ENCODE data around the gene FAM216B. TPM values are rescaled to one million over a fixed set of nuclear protein-coding genes. Genes with fewer than 3 reads are reported as not detected.

Gene FAM216B
- total RNA-seq, 1 experiment from 2014 or later: not detected

- Histone ChIP-seq H3K36me3 (ENCODE audit: control insufficient read depth, insufficient read depth, low read length) (no peaks in the 10 kb centered on the region), H3K9me3 (no peaks in the 10 kb centered on the region), H3K4me3 (ENCODE audit: low read depth, low read length) (no peak overlapping the region), H3K27me3 (replicated peaks; ENCODE audit: control insufficient read depth, insufficient read depth, low read length) (no peaks in the 10 kb centered on the region), H3K4me1 (no peaks in the 10 kb centered on the region)
- BruUV-seq (replicated peaks): no TSS peak
- no peak for DNase-seq
- no peak for TF ChIP-seq CTCF (IDR thresholded peaks at IDR 0.05; ENCODE audit: insufficient read depth in 1 of 2, low read depth in 1 of 2, low read length in 1 of 2, severe bottlenecking in 1 of 2, unreplicated experiment in 1 of 2)
- Mint-ChIP-seq H3K9me3 (ENCODE audit: unreplicated experiment) (no peaks in the 10 kb centered on the region), H3K4me3 (ENCODE audit: unreplicated experiment) (no peak overlapping the region), H3K36me3 (ENCODE audit: insufficient read depth, unreplicated experiment) (no peaks in the 10 kb centered on the region), H3K27ac (ENCODE audit: unreplicated experiment) (no peak overlapping the region), H3K4me1 (ENCODE audit: low read depth, unreplicated experiment) (no peaks in the 10 kb centered on the region), H3K27me3 (ENCODE audit: insufficient read depth, unreplicated experiment) (peaks cover 19% of the 10 kb centered on the region)
- CTCF ChIA-PET: no interaction called here
- POLR2A ChIA-PET: no interaction called here
- intact Hi-C loops (cut with micrococcal nuclease; ENCODE audit: unreplicated experiment): no loop called here
These were observed 18.8 kb downstream of the FAM216B start for GRCh38 chr13:42800109-42800643.

- no peak overlapping the region for H3K4me3 Mint-ChIP-seq (ENCODE audit: unreplicated experiment)
- intact Hi-C loops (cut with micrococcal nuclease; ENCODE audit: unreplicated experiment): no loop called here
These were observed 22.3 kb downstream of the FAM216B start for GRCh38 chr13:42803563-42804204.

GRCh38 chr13:42804244-42804874, 23.0 kb downstream of the FAM216B start:
- H3K4me3 ChIP-seq (ENCODE audit: low read depth, low read length): no peak overlapping the region
- no peaks in the 10 kb centered on the region for H3K27me3 ChIP-seq (replicated peaks; ENCODE audit: control insufficient read depth, insufficient read depth, low read length)
- Mint-ChIP-seq H3K36me3 (ENCODE audit: insufficient read depth, unreplicated experiment) (no peaks in the 10 kb centered on the region), H3K4me3 (ENCODE audit: unreplicated experiment) (no peak overlapping the region), H3K27ac (ENCODE audit: unreplicated experiment) (no peak overlapping the region), H3K9me3 (ENCODE audit: unreplicated experiment) (no peaks in the 10 kb centered on the region), H3K27me3 (ENCODE audit: insufficient read depth, unreplicated experiment) (peaks cover 3% of the 10 kb centered on the region), H3K4me1 (ENCODE audit: low read depth, unreplicated experiment) (no peaks in the 10 kb centered on the region)
- H3K9me3 ChIP-seq: no peaks in the 10 kb centered on the region
- POLR2A ChIA-PET: no interaction called here
- no peaks in the 10 kb centered on the region for H3K36me3 ChIP-seq (ENCODE audit: control insufficient read depth, insufficient read depth, low read length)
- intact Hi-C loops (cut with micrococcal nuclease; ENCODE audit: unreplicated experiment): no loop called here
- CTCF ChIA-PET: no interaction called here
- H3K4me1 ChIP-seq: no peaks in the 10 kb centered on the region
- BruUV-seq (replicated peaks): no TSS peak
- no peak for DNase-seq
- TF ChIP-seq CTCF (IDR thresholded peaks at IDR 0.05; ENCODE audit: insufficient read depth in 1 of 2, low read depth in 1 of 2, low read length in 1 of 2, severe bottlenecking in 1 of 2, unreplicated experiment in 1 of 2): no peak

More at GRCh38 chr13:42803563-42804204, 22.3 kb downstream of the FAM216B start:
- no peak for DNase-seq
- no peaks in the 10 kb centered on the region for H3K9me3 Mint-ChIP-seq (ENCODE audit: unreplicated experiment)
- H3K27me3 Mint-ChIP-seq (ENCODE audit: insufficient read depth, unreplicated experiment): no peaks in the 10 kb centered on the region
- H3K9me3 ChIP-seq: no peaks in the 10 kb centered on the region
- H3K4me3 ChIP-seq (ENCODE audit: low read depth, low read length): no peak overlapping the region
- no TSS peak for BruUV-seq (replicated peaks)
- no peaks in the 10 kb centered on the region for H3K4me1 Mint-ChIP-seq (ENCODE audit: low read depth, unreplicated experiment)
- H3K4me1 ChIP-seq: no peaks in the 10 kb centered on the region
- H3K36me3 ChIP-seq (ENCODE audit: control insufficient read depth, insufficient read depth, low read length): no peaks in the 10 kb centered on the region
- TF ChIP-seq CTCF (IDR thresholded peaks at IDR 0.05; ENCODE audit: insufficient read depth in 1 of 2, low read depth in 1 of 2, low read length in 1 of 2, severe bottlenecking in 1 of 2, unreplicated experiment in 1 of 2): no peak
- no peaks in the 10 kb centered on the region for H3K36me3 Mint-ChIP-seq (ENCODE audit: insufficient read depth, unreplicated experiment)
- POLR2A ChIA-PET: no interaction called here
- no peak overlapping the region for H3K27ac Mint-ChIP-seq (ENCODE audit: unreplicated experiment)
- CTCF ChIA-PET: no interaction called here
- H3K27me3 ChIP-seq (replicated peaks; ENCODE audit: control insufficient read depth, insufficient read depth, low read length): no peaks in the 10 kb centered on the region
